ENCODE results near the gene CCDC80.
"Not testable (repeated sequence)": the region's sequence is repeated elsewhere in the genome, so short reads cannot be mapped to it uniquely, and the experiment has no call there.

The CCDC80 gene

DNA sequence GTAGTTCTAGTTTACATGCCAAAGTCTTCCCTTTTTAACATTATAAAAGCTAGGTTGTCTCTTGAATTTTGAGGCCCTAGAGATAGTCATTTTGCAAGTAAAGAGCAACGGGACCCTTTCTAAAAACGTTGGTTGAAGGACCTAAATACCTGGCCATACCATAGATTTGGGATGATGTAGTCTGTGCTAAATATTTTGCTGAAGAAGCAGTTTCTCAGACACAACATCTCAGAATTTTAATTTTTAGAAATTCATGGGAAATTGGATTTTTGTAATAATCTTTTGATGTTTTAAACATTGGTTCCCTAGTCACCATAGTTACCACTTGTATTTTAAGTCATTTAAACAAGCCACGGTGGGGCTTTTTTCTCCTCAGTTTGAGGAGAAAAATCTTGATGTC is 57.8 kb downstream of the CCDC80 start:
- DNase-seq = no peak

GRCh38 chr3:112582244-112582874 is 58.6 kb downstream of the CCDC80 start:
- DNase-seq = no peak

DNA sequence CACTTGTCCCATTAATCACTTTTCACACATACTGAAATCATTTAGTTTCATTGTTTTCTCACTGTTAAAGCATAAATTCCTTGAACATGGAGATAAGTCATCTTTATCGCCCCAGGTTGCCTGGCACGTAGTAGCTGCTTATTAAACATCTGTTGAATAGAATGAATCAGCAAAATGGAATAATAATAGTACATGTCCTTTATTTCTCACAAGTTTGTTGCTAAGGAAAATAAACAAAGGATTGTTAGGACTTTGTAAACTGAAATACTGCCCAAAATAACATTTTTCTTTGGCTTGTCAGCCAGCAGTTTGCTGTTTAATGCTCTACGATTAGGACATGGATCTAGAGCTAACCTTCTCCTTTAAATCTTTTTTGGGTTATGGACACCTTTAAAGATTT is 61.2 kb downstream of the CCDC80 start:
- DNase-seq = no peak

- DNase-seq = no peak
Observed at GRCh38 chr3:112579232-112579631, 61.7 kb downstream of the CCDC80 start.

GRCh38 chr3:112572701-112573100 is 68.2 kb downstream of the CCDC80 start:
- DNase-seq = no peak

DNA sequence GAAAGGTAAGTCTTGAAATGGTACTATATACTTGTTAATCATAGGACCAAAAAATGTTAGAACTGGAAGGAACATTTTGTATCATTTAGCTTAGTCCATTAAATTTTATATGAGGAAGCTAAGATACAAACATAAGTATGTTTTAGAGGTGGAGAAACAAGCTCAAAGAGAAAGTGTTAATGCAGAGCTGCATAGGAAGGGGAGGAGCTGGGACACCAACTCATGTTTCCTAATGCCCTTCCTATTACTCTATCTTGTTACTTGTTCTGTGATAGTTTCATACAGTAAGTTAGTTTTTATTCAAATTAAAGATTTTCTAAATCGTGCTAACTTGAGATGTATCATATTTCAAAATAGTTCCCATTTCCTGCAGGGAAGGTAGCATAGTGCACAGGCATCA is 71.7 kb downstream of the CCDC80 start:
- no peak for DNase-seq

- DNase-seq = no peak
Observed at GRCh38 chr3:112568642-112569041, 72.3 kb downstream of the CCDC80 start.

DNA sequence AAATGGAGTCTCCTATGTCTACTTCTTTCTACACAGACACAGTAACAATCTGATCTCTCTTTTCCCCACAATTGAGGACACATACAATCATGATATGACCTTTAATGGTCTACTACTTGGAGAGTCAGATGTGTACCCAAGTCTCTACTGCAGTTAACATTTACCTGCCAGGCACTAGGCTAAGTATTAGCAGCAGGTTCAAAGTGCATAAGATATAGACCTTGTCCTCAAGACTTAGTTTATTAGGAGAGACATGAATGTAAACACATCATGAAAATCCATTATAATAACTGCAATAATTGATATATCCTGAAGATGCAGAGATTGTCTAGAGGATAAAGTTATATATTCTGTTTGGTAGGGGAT is 76.0 kb downstream of the CCDC80 start:
- DNase-seq = no peak

DNA sequence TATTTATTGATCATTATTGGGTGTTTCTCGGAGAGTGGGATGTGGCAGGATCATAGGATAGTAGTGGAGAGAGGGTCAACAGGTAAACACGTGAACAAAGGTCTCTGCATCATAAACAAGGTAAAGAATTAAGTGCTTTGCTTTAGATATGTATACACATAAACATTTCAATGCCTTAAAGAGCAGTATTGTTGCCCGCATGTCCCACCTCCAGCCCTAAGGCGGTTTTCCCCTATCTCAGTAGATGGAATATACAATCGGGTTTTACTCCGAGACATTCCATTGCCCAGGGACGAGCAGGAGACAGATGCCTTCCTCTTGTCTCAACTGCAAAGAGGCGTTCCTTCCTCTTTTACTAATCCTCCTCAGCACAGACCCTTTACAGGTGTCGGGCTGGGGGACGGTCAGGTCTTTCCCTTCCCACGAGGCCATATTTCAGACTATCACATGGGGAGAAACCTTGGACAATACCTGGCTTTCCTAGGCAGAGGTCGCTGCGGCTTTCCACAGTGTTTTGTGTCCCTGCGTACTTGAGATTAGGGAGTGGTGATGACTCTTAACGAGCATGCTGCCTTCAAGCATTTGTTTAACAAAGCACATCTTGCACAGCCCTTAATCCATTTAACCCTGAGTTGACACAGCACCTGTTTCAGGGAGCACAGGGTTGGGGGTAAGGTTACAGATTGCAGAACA is 76.5 kb downstream of the CCDC80 start:
- DNase-seq = not testable (repeated sequence)

GRCh38 chr3:112561734-112562529 is 79.0 kb downstream of the CCDC80 start, which contains the start of the genes ATG3 and SLC35A5:
TSS of gene ATG3 (minus strand) at chr3:112561962. CDS start at chr3:112561528, 434 bp downstream.
TSS of gene SLC35A5 (plus strand) at chr3:112562045. CDS start at chr3:112563404, 1,359 bp downstream.
- DNase-seq = peak; percentile 98

DNA sequence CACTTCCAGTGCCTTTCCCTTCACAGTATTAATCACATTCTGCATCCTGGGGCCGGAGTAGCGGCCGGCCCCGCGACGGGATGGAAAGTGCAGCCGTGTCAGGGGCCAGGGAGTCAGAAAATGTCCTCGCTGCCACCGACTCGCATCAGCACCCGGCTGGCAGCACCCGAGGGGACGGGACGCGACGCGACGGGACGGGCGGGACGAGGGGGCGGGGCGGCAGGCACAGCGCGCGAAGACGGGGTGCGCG is 79.5 kb downstream of the CCDC80 start:
- no peak for DNase-seq

- peak; percentile 87 for DNase-seq
Observed at GRCh38 chr3:112560721-112561483, 80.0 kb downstream of the CCDC80 start.

- no peak for DNase-seq
Observed at GRCh38 chr3:112560307-112560706, 80.6 kb downstream of the CCDC80 start.

DNA sequence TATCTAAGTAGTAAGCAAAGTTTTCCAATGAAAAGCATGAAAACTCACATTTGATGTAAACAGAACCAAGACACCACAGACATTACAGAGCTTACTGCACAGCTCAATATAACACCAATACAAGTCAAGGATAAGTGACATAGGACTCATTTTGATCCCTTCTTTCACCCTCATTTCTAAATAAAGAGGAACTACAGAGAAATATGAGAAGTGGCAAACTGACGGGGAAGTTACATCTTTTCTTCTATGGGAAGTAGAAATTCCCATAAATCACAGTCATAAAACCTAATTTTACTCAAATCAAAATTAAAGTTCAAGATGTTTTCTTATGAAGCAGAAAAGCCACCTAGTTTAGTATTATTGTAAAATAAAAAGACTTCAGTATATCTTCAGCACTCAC is 83.0 kb downstream of the CCDC80 start:
- no peak for DNase-seq

DNA sequence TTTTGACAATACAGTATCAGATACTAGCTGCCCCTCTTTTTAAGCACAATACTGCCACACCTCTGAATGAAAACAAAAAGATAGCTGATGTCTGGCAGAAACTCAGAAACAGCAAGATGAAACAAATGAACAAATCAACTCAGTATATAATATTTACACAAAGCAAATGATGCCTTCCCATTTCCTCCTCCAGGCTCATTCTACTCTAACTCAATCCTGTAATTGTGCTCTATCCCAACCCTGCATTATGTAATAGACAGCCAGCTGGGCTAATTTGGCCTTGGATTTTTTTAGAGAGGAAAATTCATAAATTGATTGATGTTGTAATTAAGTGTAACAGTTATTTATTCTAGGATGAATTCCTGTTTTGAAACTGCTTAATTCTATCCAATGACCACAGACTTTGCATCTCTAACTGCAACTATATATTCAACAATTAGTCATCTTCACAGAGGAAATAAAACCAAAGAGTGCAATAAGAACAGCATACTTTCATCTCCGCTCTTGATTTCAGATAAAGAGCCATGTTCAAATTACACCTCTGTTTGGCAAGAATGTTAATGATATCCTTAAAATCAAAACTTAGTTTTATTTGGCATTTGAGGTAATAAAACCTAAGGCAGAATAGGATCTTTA is 85.3 kb downstream of the CCDC80 start:
- DNase-seq = no peak

GRCh38 chr3:112550859-112551258 is 90.1 kb downstream of the CCDC80 start:
- DNase-seq = no peak

All from activated CD8-positive, alpha-beta memory T cell treated with anti-CD3 and anti-CD28 coated beads, Interleukin-2, amount 50 U/mL, for 48 hours (primary cell).